Measurements from ENCODE around the gene SERPINI1. TPM values are rescaled to one million over a fixed set of nuclear protein-coding genes. Genes with fewer than 3 reads are reported as not detected.

Gene SERPINI1
- total RNA-seq, 2 donors from 2014 or later = 2.0 to 3.8 TPM

- Histone ChIP-seq H3K4me3 (no peak overlapping the region), H3K27me3 (no peaks in the 10 kb centered on the region), H3K9me3 (no peaks in the 10 kb centered on the region), H3K4me1 (peaks cover 0 to 41% of the 10 kb centered on the region in 2 donors), H3K27ac (peak overlapping the region; percentile 62 to 66), H3K36me3 (no peaks in the 10 kb centered on the region)
- TF ChIP-seq CTCF (IDR thresholded peaks at IDR 0.05) = no peak
- no peak for DNase-seq (ENCODE audit: low spot score)
These were observed 77.9 kb downstream of the SERPINI1 start for GRCh38 chr3:167813169-167814123.

- no peak for TF ChIP-seq CTCF (IDR thresholded peaks at IDR 0.05)
- no peak for DNase-seq (ENCODE audit: low spot score)
These were observed 79.0 kb downstream of the SERPINI1 start for GRCh38 chr3:167814441-167814951.

GRCh38 chr3:167816953-167817352, 81.4 kb downstream of the SERPINI1 start:
- H3K36me3 ChIP-seq = no peaks in the 10 kb centered on the region
- no peak for TF ChIP-seq CTCF (IDR thresholded peaks at IDR 0.05)
- H3K27me3 ChIP-seq = no peaks in the 10 kb centered on the region
- no peaks in the 10 kb centered on the region for H3K9me3 ChIP-seq
- peaks cover 0 to 30% of the 10 kb centered on the region in 2 donors for H3K4me1 ChIP-seq
- H3K4me3 ChIP-seq = no peak overlapping the region
- H3K27ac ChIP-seq = no peak overlapping the region
- DNase-seq (ENCODE audit: low spot score) = no peak

More at GRCh38 chr3:167814441-167814951, 79.0 kb downstream of the SERPINI1 start:
- Histone ChIP-seq H3K27me3 (no peaks in the 10 kb centered on the region), H3K4me1 (peaks cover 0 to 35% of the 10 kb centered on the region in 2 donors), H3K27ac (peak overlapping the region; percentile 62 to 66), H3K4me3 (no peak overlapping the region), H3K9me3 (no peaks in the 10 kb centered on the region), H3K36me3 (no peaks in the 10 kb centered on the region)

- Histone ChIP-seq H3K36me3 (no peaks in the 10 kb centered on the region), H3K27me3 (no peaks in the 10 kb centered on the region), H3K27ac (no peak overlapping the region), H3K9me3 (no peaks in the 10 kb centered on the region), H3K4me1 (peaks cover 0 to 5% of the 10 kb centered on the region in 2 donors), H3K4me3 (no peak overlapping the region)
- DNase-seq (ENCODE audit: low spot score) = no peak
- TF ChIP-seq CTCF (IDR thresholded peaks at IDR 0.05) = no peak
These were observed 84.8 kb downstream of the SERPINI1 start for GRCh38 chr3:167820102-167820865.

GRCh38 chr3:167821248-167821805, 85.8 kb downstream of the SERPINI1 start:
- H3K27me3 ChIP-seq = no peaks in the 10 kb centered on the region
- H3K9me3 ChIP-seq = no peaks in the 10 kb centered on the region
- no peak overlapping the region for H3K27ac ChIP-seq
- no peak for TF ChIP-seq CTCF (IDR thresholded peaks at IDR 0.05)
- no peak overlapping the region for H3K4me3 ChIP-seq
- no peaks in the 10 kb centered on the region for H3K4me1 ChIP-seq
- no peaks in the 10 kb centered on the region for H3K36me3 ChIP-seq
- no peak for DNase-seq (ENCODE audit: low spot score)

Measured in right atrium auricular region (tissue), 2 donors.